Smooth muscle cell of the umbilical artery (primary cell): ENCODE data around the gene MORN4. TPM values are rescaled to one million over a fixed set of nuclear protein-coding genes. Genes with fewer than 3 reads are reported as not detected.

Source experiments
- total RNA-seq: library from RNA; depleted of rRNA; stranded (reverse); fragments of >200 nt; gene quantifications from 2 replicates; pipeline ENCODE4 v1.2.3, GENCODE V29; 2014

Gene MORN4
- 4.8 and 6.6 TPM in 2 replicates for total RNA-seq

DNA sequence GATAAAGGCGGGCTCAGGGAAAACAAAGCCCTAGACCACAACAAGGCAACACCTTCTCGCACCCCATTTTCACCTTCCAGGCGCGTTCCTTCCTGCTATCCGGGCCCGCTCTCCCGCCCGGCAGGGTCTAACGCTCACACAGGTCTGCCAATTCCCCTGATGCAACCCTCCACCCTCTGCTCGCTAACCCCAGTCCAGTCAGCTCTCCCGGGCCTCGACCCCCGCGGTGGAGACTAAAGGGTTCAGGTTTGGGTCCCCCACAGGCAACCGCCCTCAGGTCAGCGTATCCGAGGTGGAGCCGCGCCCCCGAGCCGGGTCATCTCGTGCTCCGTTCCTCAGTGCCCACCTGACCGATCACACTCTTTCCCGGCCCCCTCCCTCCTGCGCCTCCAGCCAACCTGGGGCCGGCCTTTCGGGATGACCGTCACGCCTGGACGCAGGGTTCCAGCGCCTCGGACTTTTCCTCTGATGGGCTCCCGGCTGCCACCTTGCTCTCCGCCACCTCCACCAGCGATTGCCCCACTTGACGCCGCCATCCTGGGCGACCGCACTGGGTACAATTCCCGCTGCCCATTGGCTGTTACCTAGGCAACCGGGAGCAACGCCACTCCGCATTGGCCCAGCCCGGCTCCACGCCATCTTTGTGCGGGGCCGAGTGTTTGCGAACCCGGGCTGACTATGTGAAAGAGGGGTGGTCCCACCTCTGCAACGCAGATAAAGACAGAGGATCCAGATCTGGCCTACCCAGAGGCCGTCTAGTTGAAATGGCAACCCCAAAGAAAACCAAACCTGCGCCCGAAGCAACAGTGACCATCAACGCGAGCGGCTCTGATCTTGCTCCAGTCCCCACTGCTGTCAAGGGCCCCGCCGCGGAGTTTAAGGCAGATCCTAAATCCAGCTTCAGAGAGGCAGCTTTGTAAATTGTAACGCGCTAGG lies at the start of gene MORN4:
Gene MORN4, minus strand, starts transcription at position 552 of the 936 bp plus-strand sequence. CDS start 13,847 bp downstream, outside the sequence.

DNA sequence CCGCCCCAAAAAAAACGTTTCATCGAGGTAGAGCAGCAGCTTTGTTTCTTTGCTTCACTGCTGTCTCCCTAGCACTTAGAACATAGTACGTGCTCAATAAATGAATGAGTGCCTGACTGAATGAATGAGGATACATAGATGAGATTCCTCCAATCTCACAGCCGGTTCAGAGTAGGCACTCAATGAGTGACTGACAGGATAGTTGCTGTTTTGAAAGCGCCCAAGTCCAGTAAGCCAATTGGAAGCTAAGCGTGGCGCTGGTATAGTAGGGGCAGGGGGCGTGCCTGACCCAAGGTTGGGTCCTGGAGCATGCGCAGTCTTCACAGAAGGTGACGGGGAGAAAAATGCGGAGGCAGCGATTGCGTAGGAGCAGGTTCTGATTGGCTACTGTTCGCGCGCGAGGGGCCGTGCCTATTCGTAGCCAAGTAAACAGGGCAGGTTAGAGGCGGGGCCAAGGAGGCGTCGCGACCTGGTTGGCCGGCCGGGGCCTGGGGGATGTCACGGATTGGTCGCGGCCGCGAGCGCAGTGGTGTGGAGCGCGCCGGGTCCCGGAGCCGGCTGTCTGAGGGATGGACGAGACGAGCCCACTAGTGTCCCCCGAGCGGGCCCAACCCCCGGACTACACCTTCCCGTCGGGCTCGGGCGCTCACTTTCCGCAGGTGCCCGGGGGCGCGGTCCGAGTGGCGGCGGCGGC lies 7.0 kb upstream of the MORN4 start, which contains the start of gene PI4K2A:
Gene PI4K2A, plus strand, starts transcription at position 498 of the 694 bp plus-strand sequence. Its CDS starts 72 bp downstream, at position 570.

DNA sequence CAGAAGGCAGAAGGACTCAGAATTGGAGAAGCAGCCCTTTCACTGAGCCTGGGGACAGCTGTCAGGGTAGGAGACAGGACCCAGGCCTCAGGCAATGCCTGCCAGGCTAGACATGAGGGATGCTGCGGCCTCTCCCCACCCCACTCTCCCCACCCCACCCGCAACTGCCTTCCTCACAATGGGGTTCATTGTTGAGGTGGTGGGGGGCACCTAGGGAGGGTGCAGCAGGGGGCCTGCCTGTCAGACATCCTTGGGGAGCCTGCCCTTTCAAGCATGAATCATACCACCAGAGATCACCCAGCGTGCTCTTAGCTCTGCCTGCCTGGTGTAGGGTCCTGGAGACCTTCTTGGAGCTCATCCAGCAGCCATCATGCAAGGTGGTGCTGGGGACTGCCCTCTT lies 43.8 kb downstream of the MORN4 start, which contains the start of gene C10orf62:
Gene C10orf62, plus strand, starts transcription at position 243 of the 400 bp plus-strand sequence. CDS start 177 bp downstream, outside the sequence.

DNA sequence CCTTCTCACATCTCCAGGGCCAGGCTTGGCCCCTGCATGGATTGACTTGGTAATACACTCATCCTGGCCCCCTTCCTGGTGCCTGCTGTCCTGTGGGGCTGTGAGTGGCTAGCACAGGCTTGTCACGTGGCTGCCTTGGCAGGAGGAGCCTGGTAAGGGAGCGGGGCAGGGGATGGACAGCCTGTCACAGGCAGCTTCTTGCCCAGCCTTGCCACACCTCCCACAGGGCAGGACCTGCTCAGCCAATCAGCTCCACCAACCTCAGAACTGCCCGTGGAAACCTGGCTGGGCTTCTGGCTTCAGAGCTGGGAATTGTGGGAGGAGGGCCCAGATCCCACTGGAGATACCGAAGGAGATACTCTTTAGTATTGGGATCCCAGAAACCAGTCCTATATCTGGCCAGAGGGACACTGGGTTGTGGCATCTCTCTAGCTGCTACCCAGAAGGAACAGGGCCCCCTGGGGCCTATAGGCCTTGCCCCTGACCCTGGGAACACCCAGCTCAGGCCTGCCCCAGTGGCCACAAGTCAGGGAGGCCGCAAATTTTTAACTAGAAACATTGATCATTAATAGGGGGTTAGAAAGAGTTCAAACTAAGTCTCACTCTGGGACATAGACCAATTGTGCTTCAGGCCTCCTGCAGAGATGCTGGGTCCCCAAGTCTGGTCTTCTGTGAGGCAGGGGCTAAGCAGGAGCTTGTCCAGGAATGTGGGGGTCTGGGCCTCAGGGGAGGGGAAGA lies 49.1 kb downstream of the MORN4 start, which contains the start of gene HOGA1:
Gene HOGA1, plus strand, starts transcription at position 330 of the 738 bp plus-strand sequence. Its CDS starts 315 bp downstream, at position 645.

DNA sequence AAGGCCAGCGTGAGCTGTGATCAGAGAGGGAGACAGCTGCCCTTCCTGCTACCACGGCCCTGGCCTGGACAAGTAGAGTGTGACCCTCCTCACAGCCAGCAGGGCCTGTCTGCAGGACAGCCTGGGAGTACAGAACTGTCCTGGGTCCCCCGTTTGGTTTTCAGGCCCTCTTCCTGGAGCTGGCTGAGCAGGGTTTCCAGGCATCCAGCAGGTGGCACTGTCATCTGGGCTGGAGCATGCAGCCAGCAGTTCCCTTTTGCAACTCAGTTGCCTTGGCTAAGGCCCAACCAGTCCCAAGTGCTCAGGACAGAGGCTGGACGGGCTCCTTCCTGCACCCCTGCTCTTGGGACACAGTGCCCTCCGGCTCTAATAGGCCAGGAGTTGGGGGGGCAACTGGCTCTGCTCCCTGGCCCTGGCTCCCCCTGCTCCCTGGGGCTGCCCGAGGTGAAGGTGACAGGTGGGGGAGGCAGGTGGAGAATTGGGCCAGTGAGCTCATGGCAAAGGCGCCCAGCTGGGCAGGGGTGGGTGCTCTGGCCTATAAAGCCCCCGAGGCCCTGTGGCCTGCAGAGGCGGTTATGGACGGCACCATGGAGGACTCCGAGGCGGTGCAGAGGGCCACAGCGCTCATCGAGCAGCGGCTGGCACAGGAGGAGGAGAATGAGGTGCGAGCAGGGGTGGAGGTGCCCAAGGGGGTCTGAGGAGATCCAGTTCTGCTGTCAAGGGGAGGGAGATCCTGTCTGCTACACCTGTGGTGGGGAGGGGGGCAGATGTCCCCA lies 60.9 kb downstream of the MORN4 start, which contains the start of gene ANKRD2:
Gene ANKRD2, plus strand, starts transcription at position 566 of the 776 bp plus-strand sequence. Its CDS starts 10 bp downstream, at position 576.

Other genes with a start within 250 kb of the MORN4 start
- 16.9 and 29.6 TPM in 2 replicates for gene RRP12, start 232.2 kb downstream of the MORN4 start, total RNA-seq
- gene PGAM1, start 207.3 kb downstream of the MORN4 start, total RNA-seq: 483 and 606 TPM in 2 replicates
- 27.9 and 32.7 TPM in 2 replicates for gene EXOSC1, start 187.5 kb downstream of the MORN4 start, total RNA-seq
- 40.6 and 40.7 TPM in 2 replicates for gene ZDHHC16, start 187.3 kb downstream of the MORN4 start, total RNA-seq
- 59.7 and 84.2 TPM in 2 replicates for gene MMS19, start 135.1 kb downstream of the MORN4 start, total RNA-seq
- gene UBTD1, start 134.6 kb downstream of the MORN4 start, total RNA-seq: 29.7 and 34.0 TPM in 2 replicates
- 0.74 and 0.89 TPM in 2 replicates for gene ANKRD2, start 60.7 kb downstream of the MORN4 start, total RNA-seq
- under 0.01 and 0.32 TPM in 2 replicates for gene HOGA1, start 49.1 kb downstream of the MORN4 start, total RNA-seq
- gene C10orf62, start 43.8 kb downstream of the MORN4 start, total RNA-seq: 0.23 and 0.30 TPM in 2 replicates
- 25.5 and 28.0 TPM in 2 replicates for gene PI4K2A, start 7.2 kb upstream of the MORN4 start, total RNA-seq
- 10.6 and 11.0 TPM in 2 replicates for gene AVPI1, start 53.7 kb upstream of the MORN4 start, total RNA-seq
- gene MARVELD1, start 80.2 kb upstream of the MORN4 start, total RNA-seq: 33.9 and 49.9 TPM in 2 replicates
- gene ZFYVE27, start 103.6 kb upstream of the MORN4 start, total RNA-seq: 33.9 and 34.0 TPM in 2 replicates
- not detected in 2 replicates for gene SFRP5, start 138.5 kb upstream of the MORN4 start, total RNA-seq
- not detected in 2 replicates for gene GOLGA7B, start 216.3 kb upstream of the MORN4 start, total RNA-seq